Body of pancreas (tissue), 4 donors: Measurements from ENCODE around the gene SLC16A6.
"Not testable (repeated sequence)": the region's sequence is repeated elsewhere in the genome, so short reads cannot be mapped to it uniquely, and the experiment has no call there.

Experiments
- CTCF ChIP-seq, 7 experiments: fragments of 450-650 bp in 4 of 7; fragments of 200-600 bp in 3 of 7; sonication (generic) in 3 of 7; IDR thresholded peaks; one replicate each; pipeline ENCODE4 v1.5.1; 2016 to 2019; ENCODE audit warnings: antibody characterized with exemption in 7 of 7
- POLR2A ChIP-seq, 3 donors: fragments of 450-650 bp; IDR thresholded peaks; one replicate each; pipeline ENCODE4 v1.6.1; 2016; ENCODE audit warnings: antibody characterized with exemption in 3 of 3, mild to moderate bottlenecking in 2 of 3

DNA sequence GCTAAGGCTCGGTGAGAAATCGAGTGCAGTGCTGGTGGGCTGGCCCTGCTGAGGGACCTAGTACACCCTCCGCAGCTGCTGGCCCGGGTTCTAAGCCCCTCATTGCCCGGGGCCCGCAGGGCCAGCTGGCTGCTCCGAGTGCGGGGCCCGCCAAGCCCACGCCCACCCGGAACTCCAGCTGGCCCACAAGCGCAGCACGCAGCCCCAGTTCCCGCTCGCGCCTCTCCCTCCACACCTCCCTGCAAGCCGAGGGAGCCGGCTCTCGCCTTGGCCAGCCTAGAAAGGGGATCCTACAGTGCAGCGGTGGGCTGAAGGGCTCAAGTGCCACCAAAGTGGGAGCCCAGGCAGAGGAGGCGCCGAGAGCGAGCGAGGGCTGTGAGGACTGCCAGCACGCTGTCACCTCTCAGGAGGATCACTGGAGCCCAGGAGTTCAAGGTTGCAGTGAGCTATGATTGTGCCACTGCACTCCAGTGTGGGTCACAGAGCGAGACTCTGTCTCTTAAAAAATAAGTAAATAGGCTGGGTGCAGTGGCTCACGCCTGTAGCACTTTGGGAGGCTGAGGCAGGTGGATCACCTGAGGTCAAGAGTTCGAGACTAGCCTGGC is 18.2 kb upstream of the SLC16A6 start:
- not testable (repeated sequence) for TF ChIP-seq CTCF, POLR2A (IDR thresholded peaks at IDR 0.05)
